Skeletal muscle tissue (tissue), 4 donors: ENCODE results near the gene HS2ST1. TPM values are rescaled to one million over a fixed set of nuclear protein-coding genes. Genes with fewer than 3 reads are reported as not detected.
"Not testable (repeated sequence)": the region's sequence is repeated elsewhere in the genome, so short reads cannot be mapped to it uniquely, and the experiment has no call there.

ENCODE experiments used
- H3K27ac ChIP-seq: one replicate; pipeline ENCODE4 v1.7.0; 2013; ENCODE audit warnings: mild to moderate bottlenecking, low read depth, low read length, inconsistent platforms
- H3K27me3 ChIP-seq, 3 donors: one replicate each; pipeline ENCODE4 v1.7.0; 2013; ENCODE audit warnings: low read length in 3 of 3; ENCODE audit not compliant: control insufficient read depth in 3 of 3, insufficient read depth in 3 of 3
- H3K36me3 ChIP-seq, 3 donors: one replicate each; pipeline ENCODE4 v1.7.0; 2013; ENCODE audit warnings: low read length in 3 of 3; ENCODE audit not compliant: control insufficient read depth in 3 of 3, insufficient read depth in 3 of 3
- H3K4me1 ChIP-seq, 3 donors: one replicate each; pipeline ENCODE4 v1.7.0; 2013; ENCODE audit warnings: low read length in 3 of 3, mild to moderate bottlenecking in 3 of 3; ENCODE audit not compliant: control insufficient read depth in 3 of 3, insufficient read depth in 3 of 3
- H3K4me3 ChIP-seq, 3 donors: one replicate each; pipeline ENCODE4 v1.7.0; 2013; ENCODE audit warnings: low read length in 3 of 3
- H3K9ac ChIP-seq, 3 donors: one replicate each; pipeline ENCODE4 v1.7.0; 2013; ENCODE audit warnings: low read length in 3 of 3, mild to moderate bottlenecking in 3 of 3, moderate library complexity in 2 of 3, low read depth in 1 of 3
- H3K9me3 ChIP-seq, 3 donors: one replicate each; pipeline ENCODE4 v1.7.0; 2013; ENCODE audit warnings: low read length in 3 of 3; ENCODE audit not compliant: control insufficient read depth in 3 of 3
- total RNA-seq: library from RNA; depleted of rRNA; stranded (reverse); fragments of >200 nt; gene quantifications from one replicate; pipeline ENCODE4 v1.2.3, GENCODE V29; 2014
- donor health status: Osteomylitis.

The HS2ST1 gene
- total RNA-seq, 1 donor from 2014 or later, result 9.9 TPM

DNA sequence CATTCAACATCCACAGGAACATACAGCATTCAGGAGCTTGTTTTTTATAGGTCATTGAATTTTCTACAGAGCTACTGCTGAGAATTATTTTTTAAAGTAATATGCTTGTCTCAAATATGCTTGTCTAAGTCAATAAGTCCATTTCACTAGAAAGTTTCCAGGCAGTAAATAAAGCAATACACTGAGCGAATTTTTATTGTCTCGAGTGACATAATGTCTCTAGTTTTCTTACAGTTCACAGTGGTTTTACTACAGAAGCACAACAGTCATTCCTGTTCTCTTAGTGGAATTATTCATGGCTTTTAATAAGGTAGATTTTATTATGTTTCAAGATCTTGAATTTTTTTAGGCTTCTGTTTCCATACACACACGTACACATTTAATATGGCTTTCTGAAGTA lies 83.8 kb downstream of the HS2ST1 start:
- H3K9me3 ChIP-seq, result no peaks in the 10 kb centered on the region
- H3K36me3 ChIP-seq, result no peaks in the 10 kb centered on the region
- H3K27me3 ChIP-seq, result no peaks in the 10 kb centered on the region
- H3K27ac ChIP-seq, result no peak overlapping the region
- no peak overlapping the region for H3K4me3 ChIP-seq
- no peak overlapping the region for H3K9ac ChIP-seq
- no peaks in the 10 kb centered on the region for H3K4me1 ChIP-seq

DNA sequence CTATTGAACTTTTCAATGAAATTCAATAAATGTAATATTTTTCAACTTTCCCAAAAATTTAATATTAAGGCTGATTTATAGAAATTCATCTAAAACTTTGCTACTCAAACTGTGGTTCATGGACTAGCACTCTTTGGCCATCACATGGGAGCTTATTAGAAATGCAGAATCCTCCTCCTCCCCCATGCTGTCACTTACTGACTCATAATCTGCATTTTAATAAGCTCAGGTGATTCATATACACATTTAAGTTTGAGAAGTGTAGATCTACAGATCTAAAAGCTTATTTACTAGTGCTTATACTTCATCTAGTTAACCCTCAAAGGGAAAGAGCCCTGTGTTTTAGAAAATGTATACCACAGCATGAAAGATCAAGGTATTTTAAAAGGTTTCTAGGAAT lies 84.3 kb downstream of the HS2ST1 start:
- H3K4me1 ChIP-seq, result no peaks in the 10 kb centered on the region
- no peaks in the 10 kb centered on the region for H3K27me3 ChIP-seq
- H3K36me3 ChIP-seq, result no peaks in the 10 kb centered on the region
- H3K9ac ChIP-seq, result no peak overlapping the region
- H3K9me3 ChIP-seq, result no peaks in the 10 kb centered on the region
- H3K27ac ChIP-seq, result no peak overlapping the region
- no peak overlapping the region for H3K4me3 ChIP-seq

DNA sequence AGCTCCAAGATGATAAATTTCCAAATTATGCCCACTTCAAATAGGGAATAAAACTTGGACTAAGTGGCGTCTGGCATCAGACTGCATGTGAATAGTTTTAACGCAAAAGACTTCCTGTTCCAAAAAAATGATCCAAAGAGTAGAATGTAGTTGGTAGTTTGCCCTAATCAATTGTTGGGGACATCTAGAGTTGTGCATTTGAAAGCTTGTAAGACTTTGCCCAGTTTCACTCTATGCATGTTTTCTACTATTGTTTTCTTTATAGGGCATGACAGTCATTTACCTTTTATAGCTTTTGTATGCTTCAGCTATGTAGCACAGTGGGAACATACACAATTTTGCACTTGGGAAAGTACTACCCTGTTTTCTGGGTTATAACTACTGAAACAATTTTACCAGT lies 86.0 kb downstream of the HS2ST1 start:
- H3K9me3 ChIP-seq, result no peaks in the 10 kb centered on the region
- no peaks in the 10 kb centered on the region for H3K36me3 ChIP-seq
- no peaks in the 10 kb centered on the region for H3K4me1 ChIP-seq
- H3K27ac ChIP-seq, result no peak overlapping the region
- H3K9ac ChIP-seq, result no peak overlapping the region
- no peak overlapping the region for H3K4me3 ChIP-seq
- H3K27me3 ChIP-seq, result no peaks in the 10 kb centered on the region

DNA sequence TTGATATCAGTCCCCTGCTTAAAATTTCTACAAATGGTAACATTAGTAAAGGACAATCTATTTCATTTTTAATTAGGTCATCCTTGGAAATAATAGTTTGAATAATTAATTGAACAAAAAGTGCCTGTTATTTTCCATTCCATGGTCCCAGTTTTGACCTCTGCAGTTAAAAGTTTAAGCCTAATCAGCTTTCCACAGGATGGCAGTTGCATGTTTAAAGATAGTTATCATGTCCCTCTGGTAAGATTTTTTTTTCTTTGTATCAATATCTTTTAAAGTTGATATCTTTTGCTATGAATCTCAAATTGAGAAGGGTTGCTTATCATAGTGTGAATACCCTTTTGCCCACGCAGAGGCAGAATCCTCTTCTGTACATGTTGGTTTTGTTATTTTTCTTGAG lies 90.4 kb downstream of the HS2ST1 start:
- Histone ChIP-seq H3K27ac (no peak overlapping the region), H3K27me3 (no peaks in the 10 kb centered on the region), H3K4me3 (no peak overlapping the region), H3K9ac (no peak overlapping the region), H3K36me3 (no peaks in the 10 kb centered on the region), H3K4me1 (no peaks in the 10 kb centered on the region), H3K9me3 (no peaks in the 10 kb centered on the region)

DNA sequence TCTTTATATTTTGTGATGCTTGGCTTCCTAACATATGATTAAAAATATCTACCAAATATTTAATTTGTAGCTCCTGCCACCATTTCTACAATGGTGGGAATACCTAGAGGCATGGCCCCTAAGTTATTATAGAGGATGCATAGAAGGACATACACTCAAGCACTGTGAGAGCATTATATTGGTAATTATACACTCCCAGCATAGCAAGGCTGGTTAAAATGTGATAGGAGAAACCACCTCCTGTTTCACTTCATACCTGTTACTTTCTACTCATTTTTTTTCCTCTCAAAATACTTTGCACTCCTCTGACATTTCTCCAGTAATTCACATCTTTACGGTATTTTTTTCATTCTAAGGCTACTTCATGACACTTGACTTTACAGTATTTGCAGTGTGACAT lies 92.9 kb downstream of the HS2ST1 start:
- Histone ChIP-seq H3K4me1 (no peaks in the 10 kb centered on the region), H3K9ac (no peak overlapping the region), H3K4me3 (no peak overlapping the region), H3K27ac (no peak overlapping the region), H3K36me3 (peaks cover 0 to 1% (median 0%) of the 10 kb centered on the region in 3 donors), H3K9me3 (peaks cover 0 to 3% (median 0%) of the 10 kb centered on the region in 3 donors), H3K27me3 (no peaks in the 10 kb centered on the region)

DNA sequence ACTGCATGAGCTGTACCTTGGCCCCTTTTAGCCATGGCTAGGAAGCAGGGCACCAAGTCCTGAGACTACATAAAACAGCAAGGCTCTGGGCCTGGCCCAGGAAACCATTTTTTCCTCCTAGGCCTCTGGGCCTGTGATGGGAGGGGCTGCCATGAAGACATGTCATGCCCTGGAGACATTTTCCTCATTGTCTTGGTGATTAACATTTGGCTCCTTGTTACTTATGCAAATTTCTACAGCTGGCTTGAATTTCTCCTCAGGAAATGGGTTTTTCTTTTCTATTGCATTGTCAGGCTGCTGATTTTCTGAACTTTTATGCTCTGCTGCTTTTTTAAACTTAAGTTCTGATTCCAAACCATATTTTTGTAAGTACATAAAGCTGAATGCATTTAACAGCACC lies 99.0 kb downstream of the HS2ST1 start:
- H3K9me3 ChIP-seq, H3K9ac ChIP-seq, H3K27ac ChIP-seq, H3K27me3 ChIP-seq, H3K4me1 ChIP-seq, H3K36me3 ChIP-seq, H3K4me3 ChIP-seq: not testable (repeated sequence)

DNA sequence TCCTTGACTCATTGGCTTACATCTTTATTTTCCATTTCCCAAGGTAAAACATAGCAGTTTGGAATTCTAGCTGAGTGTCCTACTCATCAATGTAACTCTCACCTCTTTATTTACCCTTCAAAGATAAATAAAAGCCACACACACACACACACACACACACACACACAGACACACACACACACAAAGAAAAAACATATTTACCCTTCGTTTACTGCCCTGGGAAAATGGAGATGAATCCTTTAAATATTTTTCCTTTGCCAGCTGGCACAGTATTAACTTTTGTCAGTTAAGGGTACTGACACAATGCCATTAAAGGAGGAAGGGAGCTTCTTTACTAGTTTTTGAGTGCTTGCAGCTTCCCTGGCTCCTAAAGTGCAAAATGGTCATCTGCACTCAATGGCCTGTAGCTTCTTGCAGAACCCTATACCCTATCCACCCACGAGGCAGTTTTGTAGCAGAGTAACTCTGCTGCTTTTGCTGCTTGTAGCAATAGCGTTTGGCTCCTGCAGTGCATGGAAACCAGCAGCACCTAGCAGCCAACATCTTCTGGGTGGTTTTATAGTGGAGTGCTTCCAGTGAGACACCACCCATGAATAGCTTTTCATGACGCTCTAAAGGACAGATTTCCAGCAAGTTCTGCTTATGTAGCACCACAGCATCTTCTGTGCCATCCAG lies 103.7 kb downstream of the HS2ST1 start:
- Histone ChIP-seq H3K9me3 (peaks cover 0 to under 1% (median 0%) of the 10 kb centered on the region in 3 donors), H3K27ac (no peak overlapping the region), H3K4me3 (no peak overlapping the region), H3K27me3 (no peaks in the 10 kb centered on the region), H3K36me3 (no peaks in the 10 kb centered on the region), H3K9ac (no peak overlapping the region), H3K4me1 (peaks cover 0 to 7% (median 0%) of the 10 kb centered on the region in 3 donors)

DNA sequence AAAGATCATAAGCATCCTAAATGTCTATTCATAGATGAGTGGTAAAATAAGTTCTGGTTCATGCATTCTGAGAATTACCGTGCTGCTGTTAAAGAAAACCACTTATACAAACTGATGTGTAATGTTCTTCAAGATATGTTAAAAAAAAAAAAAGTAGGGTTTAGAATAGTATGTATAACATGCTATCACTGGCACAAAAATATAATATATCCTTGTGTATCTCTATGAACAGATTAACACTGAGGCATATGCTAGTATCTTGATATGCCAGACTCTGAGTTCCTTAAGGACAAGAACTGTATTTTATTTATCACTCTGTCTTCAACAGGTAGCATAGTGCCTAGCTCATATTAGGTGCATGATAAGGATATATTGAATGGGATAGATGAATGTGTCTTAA lies 108.9 kb downstream of the HS2ST1 start:
- Histone ChIP-seq H3K27ac (no peak overlapping the region), H3K4me3 (no peak overlapping the region), H3K9ac (no peak overlapping the region), H3K9me3 (no peaks in the 10 kb centered on the region), H3K36me3 (no peaks in the 10 kb centered on the region), H3K4me1 (peaks cover 0 to 3% (median 0%) of the 10 kb centered on the region in 3 donors), H3K27me3 (no peaks in the 10 kb centered on the region)

DNA sequence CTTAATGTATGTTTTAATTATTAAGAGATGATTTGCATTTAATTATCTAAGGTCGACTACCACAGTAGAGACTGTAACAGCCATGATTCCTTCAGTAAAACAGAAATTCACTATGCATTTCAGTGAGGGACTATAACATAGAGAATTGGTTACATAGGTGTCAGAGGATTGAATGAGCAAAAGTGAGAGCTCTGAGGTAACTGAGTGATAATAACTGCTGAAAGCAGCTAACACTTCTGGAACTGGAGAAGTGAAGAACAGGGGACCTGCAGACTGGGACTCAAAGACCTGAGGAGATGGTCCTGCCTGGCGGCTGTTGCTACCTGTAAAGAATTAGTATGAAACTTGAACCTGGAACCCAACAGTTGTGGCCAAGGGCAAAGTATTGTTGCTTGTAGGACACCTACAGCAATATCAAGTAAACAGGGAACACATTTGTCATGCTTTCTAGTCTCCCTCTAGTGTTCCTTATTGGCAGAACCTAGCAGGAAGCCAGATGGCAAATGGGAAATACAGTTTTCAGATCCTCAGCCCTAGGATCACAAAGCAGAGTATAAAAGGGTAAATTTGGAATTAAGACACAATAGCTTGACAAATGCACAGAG lies 110.6 kb downstream of the HS2ST1 start:
- Histone ChIP-seq H3K27me3 (no peaks in the 10 kb centered on the region), H3K9me3 (no peaks in the 10 kb centered on the region), H3K36me3 (no peaks in the 10 kb centered on the region), H3K4me3 (no peak overlapping the region), H3K4me1 (no peaks in the 10 kb centered on the region), H3K27ac (no peak overlapping the region), H3K9ac (no peak overlapping the region)

DNA sequence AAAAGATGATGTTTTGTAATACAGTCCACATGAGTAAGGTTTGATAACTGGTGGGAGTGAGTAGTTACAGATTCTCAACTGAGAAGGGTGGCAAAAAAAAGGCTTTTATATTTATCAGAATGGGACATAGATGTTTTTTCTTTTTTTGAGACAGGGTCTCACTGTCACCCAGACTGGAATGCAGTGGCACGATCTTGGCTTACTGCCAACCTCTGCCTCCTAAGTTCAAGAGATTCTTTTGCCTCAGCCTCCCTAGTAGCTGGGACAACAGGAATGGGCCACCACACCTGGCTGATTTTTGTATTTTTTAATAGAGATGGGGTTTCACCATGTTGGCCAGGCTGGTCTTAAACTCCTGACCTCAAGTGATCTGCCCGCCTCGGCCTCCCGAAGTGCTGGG lies 113.1 kb downstream of the HS2ST1 start:
- H3K36me3 ChIP-seq, H3K27me3 ChIP-seq, H3K9me3 ChIP-seq, H3K27ac ChIP-seq, H3K4me3 ChIP-seq, H3K4me1 ChIP-seq, H3K9ac ChIP-seq: not testable (repeated sequence)
